Measurements from ENCODE around the gene CPED1. TPM values are rescaled to one million over a fixed set of nuclear protein-coding genes. Genes with fewer than 3 reads are reported as not detected.

CPED1 gene
- total RNA-seq, 1 donor from 2014 or later = not detected

GRCh38 chr7:121085922-121086321, 97.4 kb downstream of the CPED1 start:
- no peak for DNase-seq
- no peaks in the 10 kb centered on the region for H3K36me3 Mint-ChIP-seq (ENCODE audit: unreplicated experiment)
- H3K4me3 Mint-ChIP-seq (ENCODE audit: unreplicated experiment) = no peak overlapping the region
- no peaks in the 10 kb centered on the region for H3K27me3 Mint-ChIP-seq (ENCODE audit: unreplicated experiment)
- no peaks in the 10 kb centered on the region for H3K9me3 Mint-ChIP-seq (ENCODE audit: unreplicated experiment)
- no peak overlapping the region for H3K27ac Mint-ChIP-seq (ENCODE audit: unreplicated experiment)
- TF ChIP-seq CTCF (IDR thresholded peaks at IDR 0.05; ENCODE audit: partially characterized antibody, unreplicated experiment) = no peak
- H3K4me1 Mint-ChIP-seq (ENCODE audit: low read depth, unreplicated experiment) = peaks cover 6% of the 10 kb centered on the region

- H3K27me3 Mint-ChIP-seq (ENCODE audit: unreplicated experiment) = no peaks in the 10 kb centered on the region
Observed at GRCh38 chr7:121088870-121089269, 100.4 kb downstream of the CPED1 start.

GRCh38 chr7:121094829-121095228, 106.3 kb downstream of the CPED1 start:
- Mint-ChIP-seq H3K27me3 (ENCODE audit: unreplicated experiment) (peaks cover 2% of the 10 kb centered on the region), H3K4me1 (ENCODE audit: low read depth, unreplicated experiment) (peaks cover 5% of the 10 kb centered on the region), H3K9me3 (ENCODE audit: unreplicated experiment) (no peaks in the 10 kb centered on the region), H3K27ac (ENCODE audit: unreplicated experiment) (no peak overlapping the region), H3K4me3 (ENCODE audit: unreplicated experiment) (no peak overlapping the region), H3K36me3 (ENCODE audit: unreplicated experiment) (no peaks in the 10 kb centered on the region)
- no peak for TF ChIP-seq CTCF (IDR thresholded peaks at IDR 0.05; ENCODE audit: partially characterized antibody, unreplicated experiment)
- DNase-seq = no peak

More at GRCh38 chr7:121088870-121089269, 100.4 kb downstream of the CPED1 start:
- no peak for DNase-seq
- Mint-ChIP-seq H3K4me1 (ENCODE audit: low read depth, unreplicated experiment) (peaks cover 3% of the 10 kb centered on the region), H3K27ac (ENCODE audit: unreplicated experiment) (no peak overlapping the region), H3K4me3 (ENCODE audit: unreplicated experiment) (no peak overlapping the region), H3K36me3 (ENCODE audit: unreplicated experiment) (no peaks in the 10 kb centered on the region), H3K9me3 (ENCODE audit: unreplicated experiment) (no peaks in the 10 kb centered on the region)
- no peak for TF ChIP-seq CTCF (IDR thresholded peaks at IDR 0.05; ENCODE audit: partially characterized antibody, unreplicated experiment)

- H3K27me3 Mint-ChIP-seq (ENCODE audit: unreplicated experiment) = peaks cover 2% of the 10 kb centered on the region
- no peak for TF ChIP-seq CTCF (IDR thresholded peaks at IDR 0.05; ENCODE audit: partially characterized antibody, unreplicated experiment)
- H3K27ac Mint-ChIP-seq (ENCODE audit: unreplicated experiment) = no peak overlapping the region
Observed at GRCh38 chr7:121097577-121097976, 109.1 kb downstream of the CPED1 start.

GRCh38 chr7:121099572-121099971, 111.1 kb downstream of the CPED1 start:
- H3K27ac Mint-ChIP-seq (ENCODE audit: unreplicated experiment) = no peak overlapping the region
- peaks cover 2% of the 10 kb centered on the region for H3K27me3 Mint-ChIP-seq (ENCODE audit: unreplicated experiment)
- no peak for DNase-seq
- peaks cover 5% of the 10 kb centered on the region for H3K4me1 Mint-ChIP-seq (ENCODE audit: low read depth, unreplicated experiment)
- H3K4me3 Mint-ChIP-seq (ENCODE audit: unreplicated experiment) = no peak overlapping the region
- no peaks in the 10 kb centered on the region for H3K9me3 Mint-ChIP-seq (ENCODE audit: unreplicated experiment)
- TF ChIP-seq CTCF (IDR thresholded peaks at IDR 0.05; ENCODE audit: partially characterized antibody, unreplicated experiment) = peak; percentile 15
- no peaks in the 10 kb centered on the region for H3K36me3 Mint-ChIP-seq (ENCODE audit: unreplicated experiment)

More at GRCh38 chr7:121097577-121097976, 109.1 kb downstream of the CPED1 start:
- H3K36me3 Mint-ChIP-seq (ENCODE audit: unreplicated experiment) = no peaks in the 10 kb centered on the region
- H3K4me3 Mint-ChIP-seq (ENCODE audit: unreplicated experiment) = no peak overlapping the region
- no peak for DNase-seq
- H3K4me1 Mint-ChIP-seq (ENCODE audit: low read depth, unreplicated experiment) = peaks cover 5% of the 10 kb centered on the region
- H3K9me3 Mint-ChIP-seq (ENCODE audit: unreplicated experiment) = no peaks in the 10 kb centered on the region
